Measurements from ENCODE around the gene C5orf24.

- TF ChIP-seq POLR2AphosphoS5 (IDR thresholded peaks at IDR 0.05; ENCODE audit: insufficient read depth in 1 of 2, low read depth in 1 of 2): no peak
- TF ChIP-seq POLR2A (IDR thresholded peaks at IDR 0.05): no peak
Measured at GRCh38 chr5:134892282-134892681, 46.5 kb downstream of the C5orf24 start.
